Measurements from ENCODE around the gene SETD3.

Gene SETD3

DNA sequence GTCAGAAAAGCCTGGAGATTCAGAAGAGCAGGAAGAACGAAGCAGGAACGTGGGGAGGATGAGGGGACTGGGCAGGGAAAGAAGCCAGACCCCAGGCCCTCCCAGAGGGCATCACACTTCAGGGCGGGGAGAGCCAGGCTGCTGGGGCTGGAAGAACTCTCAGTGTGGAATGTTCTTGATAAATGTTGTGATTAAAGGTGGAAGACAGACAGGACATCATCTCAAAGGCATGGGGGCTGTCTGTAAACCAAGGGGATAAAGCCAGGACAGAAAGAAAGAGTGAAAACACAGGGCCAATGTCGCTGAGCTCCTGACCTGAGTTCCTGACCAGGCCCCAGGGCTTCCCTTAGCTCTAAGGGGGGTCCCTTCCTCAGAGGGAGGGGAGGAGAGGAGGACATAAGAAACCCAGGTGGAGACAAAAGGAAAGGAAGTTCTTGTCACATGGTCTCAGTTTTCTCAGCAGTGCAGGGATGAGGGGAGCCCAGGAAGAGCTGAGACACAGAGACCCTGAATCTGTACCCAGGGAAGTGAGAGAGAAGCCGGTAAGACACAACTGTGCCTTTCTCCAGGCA lies 56.3 kb downstream of the SETD3 start:
- peaks cover 25% of the 10 kb centered on the region for H3K36me3 Mint-ChIP-seq
- H3K27ac Mint-ChIP-seq = peak overlapping the region; percentile 90
- DNase-seq (ENCODE audit: low spot score in 2 of 2) (no peak), ATAC-seq (ENCODE audit: low read depth) (no peak)
- H3K4me3 Mint-ChIP-seq = no peak overlapping the region
- H3K4me1 Mint-ChIP-seq = peaks cover 20% of the 10 kb centered on the region
- H3K9me3 Mint-ChIP-seq = peaks cover 5% of the 10 kb centered on the region
- no peaks in the 10 kb centered on the region for H3K27me3 Mint-ChIP-seq

DNA sequence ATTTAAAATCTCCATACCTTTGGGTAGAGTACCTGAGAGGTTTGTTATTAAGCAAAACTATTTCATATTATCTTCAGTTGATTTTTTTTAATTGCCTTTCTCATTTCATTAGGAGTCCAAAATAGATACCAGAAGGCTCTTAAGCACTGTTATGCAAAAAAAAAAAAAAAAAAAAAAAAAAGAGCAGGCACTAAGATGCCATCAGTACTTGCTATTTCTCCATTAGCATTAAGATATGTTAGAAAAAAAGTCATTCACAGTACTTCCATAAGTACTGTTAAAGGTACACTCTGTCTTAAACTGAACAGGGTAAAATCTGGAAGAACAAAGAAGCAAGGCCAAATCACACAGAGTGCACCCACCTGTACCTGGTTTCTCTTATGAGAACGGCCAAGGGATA lies 57.2 kb downstream of the SETD3 start:
- no peak overlapping the region for H3K27ac Mint-ChIP-seq
- H3K9me3 Mint-ChIP-seq = peaks cover 1% of the 10 kb centered on the region
- no peak overlapping the region for H3K4me3 Mint-ChIP-seq
- H3K27me3 Mint-ChIP-seq = no peaks in the 10 kb centered on the region
- ATAC-seq (ENCODE audit: low read depth) (no peak), DNase-seq (ENCODE audit: low spot score in 2 of 2) (no peak)
- peaks cover 17% of the 10 kb centered on the region for H3K36me3 Mint-ChIP-seq
- peaks cover 23% of the 10 kb centered on the region for H3K4me1 Mint-ChIP-seq

DNA sequence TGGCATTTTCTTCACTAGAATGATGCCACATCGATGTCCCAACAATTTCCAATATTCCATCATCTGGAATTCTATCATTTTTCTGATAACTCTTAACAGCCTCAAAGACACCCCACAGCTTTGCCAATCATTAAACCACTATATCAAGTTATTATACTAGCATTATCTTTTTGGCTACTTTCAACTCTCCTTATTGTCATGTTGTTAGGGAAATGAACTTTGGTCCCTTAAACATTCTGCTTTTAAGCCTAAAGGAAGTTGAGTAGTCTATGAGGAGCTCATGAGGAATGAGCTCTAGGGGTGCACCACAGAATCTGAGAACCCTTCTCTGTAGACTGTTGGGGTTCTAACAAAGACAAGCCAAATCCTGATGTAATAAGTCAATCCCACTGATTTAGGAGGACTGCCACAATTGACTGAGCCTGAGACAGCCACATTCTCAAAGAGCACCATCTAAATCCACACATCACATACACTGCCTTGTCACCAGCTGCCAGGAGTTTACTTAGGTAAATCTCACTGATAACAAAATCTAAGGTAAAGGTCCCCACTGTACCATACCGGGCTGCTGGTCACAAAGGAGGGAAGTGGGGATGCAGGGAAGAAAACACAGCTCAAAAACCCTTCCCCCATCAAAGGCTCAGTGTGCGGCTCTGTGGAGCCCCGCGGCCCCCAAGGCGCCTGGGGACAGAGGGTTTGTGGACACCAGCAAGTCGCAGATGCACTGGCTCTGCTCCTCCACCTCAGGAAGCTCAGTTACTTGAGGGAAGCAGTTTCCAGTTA lies 58.2 kb downstream of the SETD3 start:
- peaks cover 19% of the 10 kb centered on the region for H3K4me1 Mint-ChIP-seq
- H3K4me3 Mint-ChIP-seq = no peak overlapping the region
- H3K36me3 Mint-ChIP-seq = peaks cover 7% of the 10 kb centered on the region

DNA sequence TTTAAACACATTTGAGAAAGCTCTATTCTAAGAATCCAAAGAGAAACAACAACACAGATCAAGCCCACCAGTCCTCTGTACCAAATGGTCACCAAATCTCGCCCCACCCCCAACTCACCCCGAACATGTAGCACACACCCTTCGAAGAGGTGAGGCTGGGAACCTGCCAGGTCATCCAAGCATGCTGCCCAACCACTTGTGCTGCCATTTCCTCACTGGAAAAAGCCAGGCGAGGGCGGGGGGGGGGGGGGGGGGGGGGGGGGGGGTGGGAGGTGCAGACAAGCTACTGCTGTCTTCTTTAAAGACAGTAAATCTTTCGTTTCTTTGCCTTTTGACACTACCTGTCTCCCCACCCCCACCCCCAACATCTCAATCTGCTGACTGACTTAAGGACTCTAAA lies 59.9 kb downstream of the SETD3 start:
- Mint-ChIP-seq H3K27me3 (no peaks in the 10 kb centered on the region), H3K4me3 (no peak overlapping the region), H3K4me1 (peaks cover 14% of the 10 kb centered on the region), H3K36me3 (peaks cover 7% of the 10 kb centered on the region), H3K27ac (peak overlapping the region; percentile 63), H3K9me3 (no peaks in the 10 kb centered on the region)
- DNase-seq (ENCODE audit: low spot score in 2 of 2) (no peak), ATAC-seq (ENCODE audit: low read depth) (no peak)

More for the DNA sequence above, 58.2 kb downstream of the SETD3 start:
- no peak for ATAC-seq (ENCODE audit: low read depth)
- Mint-ChIP-seq H3K9me3 (no peaks in the 10 kb centered on the region), H3K27me3 (no peaks in the 10 kb centered on the region), H3K27ac (no peak overlapping the region)
- no peak for DNase-seq (ENCODE audit: low spot score in 2 of 2)

DNA sequence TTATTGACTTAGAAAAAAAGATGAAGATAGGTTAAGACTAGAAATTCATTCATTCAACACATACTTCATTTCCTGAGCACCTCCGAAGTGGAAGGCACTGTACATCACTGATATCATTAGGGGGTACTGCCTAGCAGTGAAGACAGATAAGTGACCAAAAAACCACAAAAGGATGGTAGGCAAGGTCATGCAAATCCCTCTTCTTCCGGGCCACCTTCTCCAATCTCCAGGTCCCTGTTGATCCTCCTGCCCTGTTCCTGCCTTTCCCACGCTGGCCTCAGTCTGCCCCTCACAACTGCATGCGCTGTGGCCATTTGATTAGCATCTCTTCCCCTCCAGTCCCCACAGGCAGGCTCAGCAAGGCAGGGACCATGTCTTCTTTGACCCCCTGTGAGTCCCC lies 60.8 kb downstream of the SETD3 start:
- Mint-ChIP-seq H3K4me1 (peaks cover 13% of the 10 kb centered on the region), H3K4me3 (no peak overlapping the region), H3K36me3 (peaks cover 7% of the 10 kb centered on the region), H3K9me3 (no peaks in the 10 kb centered on the region), H3K27me3 (no peaks in the 10 kb centered on the region), H3K27ac (no peak overlapping the region)
- no peak for ATAC-seq (ENCODE audit: low read depth)
- no peak for DNase-seq (ENCODE audit: low spot score in 2 of 2)

DNA sequence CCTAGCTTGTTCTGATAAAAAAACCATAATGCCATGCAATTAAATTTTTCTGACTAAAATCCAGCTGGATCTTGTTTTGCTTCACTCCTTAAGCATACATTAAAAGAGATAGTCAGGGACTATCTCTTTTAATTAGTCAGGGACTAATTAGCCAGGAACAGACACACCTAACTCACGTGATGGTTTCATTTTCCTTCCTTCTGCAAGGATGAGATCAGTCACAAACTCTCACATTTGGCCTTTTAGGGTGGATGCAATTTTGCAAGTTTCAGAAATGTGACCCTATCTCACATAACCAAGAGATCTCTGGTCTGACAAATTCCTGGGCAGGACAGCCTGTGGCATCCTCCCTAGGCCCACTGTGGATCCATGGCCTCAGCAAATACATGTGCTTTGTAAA lies 62.4 kb downstream of the SETD3 start:
- Mint-ChIP-seq H3K27ac (peak overlapping the region; percentile 67), H3K27me3 (no peaks in the 10 kb centered on the region), H3K4me1 (peaks cover 5% of the 10 kb centered on the region), H3K4me3 (no peak overlapping the region), H3K9me3 (no peaks in the 10 kb centered on the region), H3K36me3 (peaks cover 6% of the 10 kb centered on the region)
- no peak for DNase-seq (ENCODE audit: low spot score in 2 of 2)
- no peak for ATAC-seq (ENCODE audit: low read depth)

DNA sequence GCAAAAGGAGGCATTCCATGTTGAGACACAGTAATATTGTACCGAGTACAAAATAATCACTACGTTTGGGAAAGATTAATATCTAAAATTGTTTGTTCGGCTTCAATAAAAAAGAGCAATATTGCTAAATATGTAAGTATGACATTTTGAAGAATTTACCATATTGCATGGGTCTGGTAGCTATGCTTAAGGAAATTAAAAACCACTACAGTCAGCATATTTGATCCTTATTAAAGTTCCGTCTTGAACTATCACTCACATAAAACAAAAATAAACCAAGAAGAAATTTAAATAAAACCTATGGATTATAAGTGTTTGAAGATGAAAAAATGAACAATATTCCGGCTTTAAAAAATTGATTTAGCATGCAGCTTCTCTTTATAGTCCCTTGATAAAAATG lies 63.8 kb downstream of the SETD3 start:
- DNase-seq (ENCODE audit: low spot score in 2 of 2) (no peak), ATAC-seq (ENCODE audit: low read depth) (no peak)
- H3K27me3 Mint-ChIP-seq = no peaks in the 10 kb centered on the region
- no peaks in the 10 kb centered on the region for H3K9me3 Mint-ChIP-seq
- H3K27ac Mint-ChIP-seq = no peak overlapping the region
- peaks cover 11% of the 10 kb centered on the region for H3K36me3 Mint-ChIP-seq
- peaks cover 5% of the 10 kb centered on the region for H3K4me1 Mint-ChIP-seq
- no peak overlapping the region for H3K4me3 Mint-ChIP-seq

DNA sequence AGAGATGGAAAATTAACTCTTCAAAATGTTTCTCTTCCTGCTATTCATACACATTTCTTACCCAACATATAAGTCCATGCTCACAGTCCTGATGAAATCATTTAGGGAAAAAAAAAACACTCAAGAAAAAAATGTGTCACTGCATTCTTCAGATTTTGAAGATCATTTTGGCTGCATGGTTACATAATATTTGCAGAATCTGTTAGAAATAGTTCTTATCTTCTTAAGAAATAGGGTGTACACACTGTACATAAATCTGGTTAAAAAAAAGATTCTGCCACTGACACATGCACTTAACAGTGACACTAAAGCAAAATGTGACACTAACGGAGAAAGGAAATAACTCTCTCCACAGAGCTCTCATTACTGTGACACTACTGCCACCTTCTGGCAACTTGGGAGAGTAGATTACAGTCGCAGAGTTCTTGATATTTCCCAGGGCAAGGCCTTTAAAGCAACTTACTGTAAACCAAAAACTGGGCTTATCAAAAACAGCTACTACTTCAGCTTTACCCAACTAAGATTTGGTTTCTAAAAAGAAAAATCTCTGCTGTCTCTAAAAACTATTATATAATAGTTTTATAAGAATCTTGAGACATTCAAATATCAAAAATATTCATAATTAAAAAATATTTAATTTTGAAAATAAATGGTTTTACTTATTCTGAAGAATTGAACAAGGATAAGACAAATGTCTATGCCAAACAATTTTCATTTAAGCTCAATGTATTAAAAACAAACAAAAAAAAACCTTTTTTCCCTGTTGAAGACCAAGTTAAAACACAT lies 65.0 kb downstream of the SETD3 start:
- Mint-ChIP-seq H3K36me3 (peaks cover 11% of the 10 kb centered on the region), H3K27ac (no peak overlapping the region)
- ATAC-seq (ENCODE audit: low read depth) = peak; percentile 89

DNA sequence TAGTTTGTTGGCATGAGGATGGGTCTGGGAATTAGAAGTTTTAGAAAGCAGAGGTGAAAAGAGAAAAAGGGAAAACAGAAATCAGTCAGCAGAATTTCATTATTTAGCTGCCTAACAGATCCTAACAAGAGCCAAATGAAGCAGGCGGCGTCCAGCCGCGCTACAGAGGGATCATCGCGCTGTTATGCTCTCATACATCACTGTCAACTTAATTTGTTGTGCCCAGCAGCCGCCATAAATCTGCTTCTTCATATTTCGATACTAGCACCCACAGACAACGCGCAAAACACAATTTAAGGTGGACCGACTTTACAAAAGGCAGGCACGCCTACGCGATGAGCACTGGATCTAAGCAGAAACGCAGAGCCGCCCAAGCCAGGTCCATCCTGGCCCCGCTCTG lies 66.7 kb downstream of the SETD3 start:
- H3K27me3 Mint-ChIP-seq = no peaks in the 10 kb centered on the region
- no peak overlapping the region for H3K4me3 Mint-ChIP-seq
- DNase-seq (ENCODE audit: low spot score in 2 of 2) (no peak), ATAC-seq (ENCODE audit: low read depth) (no peak)
- peaks cover 11% of the 10 kb centered on the region for H3K36me3 Mint-ChIP-seq
- no peak overlapping the region for H3K27ac Mint-ChIP-seq
- H3K9me3 Mint-ChIP-seq = no peaks in the 10 kb centered on the region
- H3K4me1 Mint-ChIP-seq = peaks cover 3% of the 10 kb centered on the region

More for the DNA sequence above, 65.0 kb downstream of the SETD3 start:
- Mint-ChIP-seq H3K27me3 (no peaks in the 10 kb centered on the region), H3K4me3 (no peak overlapping the region), H3K4me1 (peaks cover 5% of the 10 kb centered on the region), H3K9me3 (no peaks in the 10 kb centered on the region)
- DNase-seq (ENCODE audit: low spot score in 2 of 2) = peak; percentile 35 to 67

DNA sequence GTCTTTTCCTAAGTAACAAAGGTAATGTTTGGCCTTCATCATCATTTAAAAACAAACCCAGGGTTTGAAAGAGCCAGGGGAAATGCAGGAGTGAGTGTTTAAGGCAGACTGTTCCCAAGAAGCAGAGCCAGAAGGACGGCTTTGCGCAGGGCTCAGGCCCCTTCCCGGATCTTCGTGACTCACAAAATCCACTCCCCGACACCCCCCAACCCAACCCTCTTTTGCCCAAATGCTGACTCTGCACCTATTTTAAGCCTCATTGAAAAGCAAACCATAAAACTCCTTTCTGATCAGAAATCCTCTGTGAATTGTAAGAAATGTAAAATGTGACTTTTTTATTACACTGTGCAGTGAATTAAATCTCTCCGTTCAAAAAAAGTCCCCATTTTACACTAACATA lies 67.5 kb downstream of the SETD3 start:
- ATAC-seq (ENCODE audit: low read depth) (no peak), DNase-seq (ENCODE audit: low spot score in 2 of 2) (no peak)
- H3K27me3 Mint-ChIP-seq = no peaks in the 10 kb centered on the region
- H3K36me3 Mint-ChIP-seq = peaks cover 14% of the 10 kb centered on the region
- H3K27ac Mint-ChIP-seq = no peak overlapping the region
- no peaks in the 10 kb centered on the region for H3K9me3 Mint-ChIP-seq
- no peaks in the 10 kb centered on the region for H3K4me1 Mint-ChIP-seq
- no peak overlapping the region for H3K4me3 Mint-ChIP-seq

DNA sequence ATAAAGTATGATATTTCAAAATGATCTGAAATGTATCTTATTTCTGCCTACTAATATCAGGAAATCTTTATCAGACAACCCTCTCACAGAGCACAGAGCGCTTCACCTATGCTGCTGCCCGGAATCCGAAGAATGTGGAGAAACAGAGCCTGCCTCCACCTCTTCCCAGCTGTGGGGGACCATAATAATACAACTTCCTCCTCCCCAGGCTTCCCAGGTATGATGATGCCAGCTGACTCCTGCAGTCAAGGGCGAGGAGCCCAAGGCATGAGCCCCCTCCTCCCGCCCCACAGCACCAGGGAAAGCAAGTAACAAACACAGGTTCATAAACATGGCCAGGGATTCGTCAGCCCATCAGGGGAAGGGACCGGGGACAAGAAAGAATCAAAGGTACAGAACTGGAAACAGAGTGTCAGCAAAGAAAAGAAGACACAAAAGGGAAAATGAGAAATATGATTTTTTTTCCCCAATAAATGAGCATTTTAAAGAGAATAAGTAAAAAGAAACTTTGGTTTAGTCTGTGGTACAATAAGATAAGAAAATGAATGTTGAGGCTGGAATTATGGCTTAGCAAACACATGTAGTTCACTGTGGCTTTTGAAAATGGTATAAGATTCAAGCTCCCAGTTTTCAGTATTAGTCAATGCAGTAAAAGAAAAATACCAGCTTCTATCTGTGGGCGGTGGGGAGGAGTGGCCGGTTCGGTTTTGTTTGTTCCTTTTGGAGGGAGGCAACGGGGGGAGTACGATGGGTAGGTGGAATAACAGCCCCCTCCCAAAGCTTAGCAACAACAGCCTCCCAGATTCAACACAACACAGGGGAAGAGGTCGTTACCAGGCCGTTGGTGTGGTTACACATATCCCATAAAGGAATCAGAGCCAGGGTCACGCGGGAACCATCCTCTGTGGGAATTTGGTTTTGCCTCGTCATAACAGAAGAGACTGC lies 68.3 kb downstream of the SETD3 start:
- ATAC-seq (ENCODE audit: low read depth) = no peak
- Mint-ChIP-seq H3K4me1 (no peaks in the 10 kb centered on the region), H3K27me3 (no peaks in the 10 kb centered on the region), H3K4me3 (no peak overlapping the region), H3K36me3 (peaks cover 18% of the 10 kb centered on the region), H3K9me3 (no peaks in the 10 kb centered on the region), H3K27ac (no peak overlapping the region)
- no peak for DNase-seq (ENCODE audit: low spot score in 2 of 2)

DNA sequence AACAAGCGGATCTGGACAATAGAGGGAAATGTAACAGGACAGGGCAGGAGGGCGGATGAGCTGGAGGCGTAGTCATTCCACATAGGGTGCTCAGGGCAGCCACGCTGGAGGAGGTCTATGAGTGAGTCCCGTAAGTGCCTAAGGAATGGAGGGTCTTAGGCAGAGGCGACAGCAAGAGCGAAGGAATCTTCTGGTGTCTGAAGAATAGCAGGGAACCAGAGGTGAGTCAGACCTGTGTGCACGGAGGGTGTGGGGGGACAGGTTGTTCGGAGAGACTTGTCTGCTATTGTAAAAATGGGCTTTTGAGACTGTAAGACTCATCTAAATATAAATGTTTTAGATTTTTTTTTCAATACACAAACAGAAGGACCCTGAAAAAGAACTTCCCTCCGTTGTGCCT lies 70.6 kb downstream of the SETD3 start:
- Mint-ChIP-seq H3K27ac (no peak overlapping the region), H3K27me3 (no peaks in the 10 kb centered on the region)

DNA sequence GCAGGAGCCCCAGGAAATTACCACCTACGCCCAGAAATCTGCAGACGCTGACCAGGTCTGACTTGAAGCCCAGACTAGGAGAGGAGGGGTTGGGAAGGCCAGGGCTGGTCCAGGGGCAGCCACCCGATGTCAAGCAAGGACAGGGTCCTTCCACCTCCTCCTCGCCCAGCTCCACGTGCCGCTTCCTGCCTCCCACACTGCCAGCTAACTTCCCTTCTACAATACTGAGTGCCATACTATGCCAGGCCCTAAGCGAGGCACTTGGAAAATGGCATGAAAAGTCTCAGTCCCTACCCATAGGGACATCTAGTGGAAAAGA lies 71.7 kb downstream of the SETD3 start:
- Mint-ChIP-seq H3K4me3 (no peak overlapping the region), H3K4me1 (no peaks in the 10 kb centered on the region), H3K27ac (no peak overlapping the region), H3K27me3 (no peaks in the 10 kb centered on the region), H3K36me3 (peaks cover 28% of the 10 kb centered on the region), H3K9me3 (no peaks in the 10 kb centered on the region)
- DNase-seq (ENCODE audit: low spot score in 2 of 2) (no peak), ATAC-seq (ENCODE audit: low read depth) (no peak)

More for the DNA sequence above, 70.6 kb downstream of the SETD3 start:
- Mint-ChIP-seq H3K36me3 (peaks cover 24% of the 10 kb centered on the region), H3K9me3 (no peaks in the 10 kb centered on the region), H3K4me3 (no peak overlapping the region), H3K4me1 (no peaks in the 10 kb centered on the region)
- ATAC-seq (ENCODE audit: low read depth) (no peak), DNase-seq (ENCODE audit: low spot score in 2 of 2) (no peak)
